Muscle of leg (tissue), 16 donors: ENCODE results near the gene RGL1. TPM values are rescaled to one million over a fixed set of nuclear protein-coding genes. Genes with fewer than 3 reads are reported as not detected.
"Not testable (repeated sequence)": the region's sequence is repeated elsewhere in the genome, so short reads cannot be mapped to it uniquely, and the experiment has no call there.

Experiments used
- DNase-seq: peaks from one replicate; pipeline ENCODE4 v3.0.0; 2013
- H3K27ac ChIP-seq: one replicate; pipeline ENCODE4 v1.5.1; 2013; ENCODE audit warnings: mild to moderate bottlenecking, low read length, control low read depth
- H3K27me3 ChIP-seq: one replicate; pipeline ENCODE4 v1.6.1; 2013; ENCODE audit warnings: low read length; ENCODE audit not compliant: control insufficient read depth, insufficient read depth
- H3K36me3 ChIP-seq: one replicate; pipeline ENCODE4 v1.6.1; 2013; ENCODE audit warnings: low read length; ENCODE audit not compliant: control insufficient read depth, insufficient read depth
- H3K4me1 ChIP-seq: one replicate; pipeline ENCODE4 v1.6.1; 2013; ENCODE audit warnings: low read length; ENCODE audit not compliant: control insufficient read depth, insufficient read depth
- H3K4me3 ChIP-seq: one replicate; pipeline ENCODE4 v1.5.1; 2013; ENCODE audit warnings: low read length, control low read depth
- H3K9me3 ChIP-seq: replicated peaks from 2 replicates; pipeline ENCODE4 v1.6.1; 2013; ENCODE audit warnings: low read depth, low read length; ENCODE audit not compliant: control insufficient read depth
- WGBS: methylation state at CpG from one replicate; pipeline ENCODE4 v1.1.5; 2013; ENCODE audit warnings: missing lambda C conversion rate; ENCODE audit not compliant: insufficient coverage; 5-methylcytosine and 5-hydroxymethylcytosine counted together
- long read RNA-seq, 11 donors: transcript quantifications; one replicate each; lab custom pipeline, GENCODE V29; 2026
- polyA plus RNA-seq, 8 donors: library from polyadenylated mRNA; unstranded; fragments of 120-200 nt; gene quantifications; one replicate each; pipeline versions ENCODE4 v1.2.1 to v1.2.3, GENCODE V29; 2013; ENCODE audit warnings: inconsistent platforms in 1 of 8, low replicate concordance in 1 of 8; ENCODE audit not compliant: insufficient read length in 8 of 8, insufficient read depth in 1 of 8
- total RNA-seq: library from RNA; stranded (reverse); fragments of 120-200 nt; gene quantifications from one replicate; pipeline ENCODE4 v1.2.4, GENCODE V29; 2013

RGL1 gene
- total RNA-seq (28.3 TPM), polyA plus RNA-seq (10 to 100 TPM; 20.8 to 40.5 (median 27.2) TPM)
- long read RNA-seq, donor 1, full-length matches to known transcripts, result 1 of 1 reads
- long read RNA-seq, donor 1, partial matches to known transcripts, result 0 of 1 reads
- long read RNA-seq, donor 1, other reads (novel, unspliced or antisense), result 0 of 1 reads
- long read RNA-seq, donor 2, full-length matches to known transcripts, result 1 of 1 reads
- long read RNA-seq, donor 2, partial matches to known transcripts, result 0 of 1 reads
- long read RNA-seq, donor 2, other reads (novel, unspliced or antisense), result 0 of 1 reads
- long read RNA-seq, donor 3, full-length matches to known transcripts, result 3 of 3 reads
- long read RNA-seq, donor 3, partial matches to known transcripts, result 0 of 3 reads
- long read RNA-seq, donor 3, other reads (novel, unspliced or antisense), result 0 of 3 reads
- long read RNA-seq, donor 4, full-length matches to known transcripts, result 1 of 1 reads
- long read RNA-seq, donor 4, partial matches to known transcripts, result 0 of 1 reads
- long read RNA-seq, donor 4, other reads (novel, unspliced or antisense), result 0 of 1 reads
- long read RNA-seq, donor 5, full-length matches to known transcripts, result 10 of 19 reads
- long read RNA-seq, donor 5, partial matches to known transcripts, result 9 of 19 reads
- long read RNA-seq, donor 5, other reads (novel, unspliced or antisense), result 0 of 19 reads
- long read RNA-seq, donor 6, result 0 reads
- long read RNA-seq, donor 7, full-length matches to known transcripts, result 4 of 4 reads
- long read RNA-seq, donor 7, partial matches to known transcripts, result 0 of 4 reads
- long read RNA-seq, donor 7, other reads (novel, unspliced or antisense), result 0 of 4 reads
- long read RNA-seq, donor 8, full-length matches to known transcripts, result 2 of 2 reads
- long read RNA-seq, donor 8, partial matches to known transcripts, result 0 of 2 reads
- long read RNA-seq, donor 8, other reads (novel, unspliced or antisense), result 0 of 2 reads
- long read RNA-seq, donor 9, result 0 reads
- long read RNA-seq, donor 10, full-length matches to known transcripts, result 5 of 5 reads
- long read RNA-seq, donor 10, partial matches to known transcripts, result 0 of 5 reads
- long read RNA-seq, donor 10, other reads (novel, unspliced or antisense), result 0 of 5 reads
- long read RNA-seq, donor 11, full-length matches to known transcripts, result 1 of 1 reads
- long read RNA-seq, donor 11, partial matches to known transcripts, result 0 of 1 reads
- long read RNA-seq, donor 11, other reads (novel, unspliced or antisense), result 0 of 1 reads

DNA sequence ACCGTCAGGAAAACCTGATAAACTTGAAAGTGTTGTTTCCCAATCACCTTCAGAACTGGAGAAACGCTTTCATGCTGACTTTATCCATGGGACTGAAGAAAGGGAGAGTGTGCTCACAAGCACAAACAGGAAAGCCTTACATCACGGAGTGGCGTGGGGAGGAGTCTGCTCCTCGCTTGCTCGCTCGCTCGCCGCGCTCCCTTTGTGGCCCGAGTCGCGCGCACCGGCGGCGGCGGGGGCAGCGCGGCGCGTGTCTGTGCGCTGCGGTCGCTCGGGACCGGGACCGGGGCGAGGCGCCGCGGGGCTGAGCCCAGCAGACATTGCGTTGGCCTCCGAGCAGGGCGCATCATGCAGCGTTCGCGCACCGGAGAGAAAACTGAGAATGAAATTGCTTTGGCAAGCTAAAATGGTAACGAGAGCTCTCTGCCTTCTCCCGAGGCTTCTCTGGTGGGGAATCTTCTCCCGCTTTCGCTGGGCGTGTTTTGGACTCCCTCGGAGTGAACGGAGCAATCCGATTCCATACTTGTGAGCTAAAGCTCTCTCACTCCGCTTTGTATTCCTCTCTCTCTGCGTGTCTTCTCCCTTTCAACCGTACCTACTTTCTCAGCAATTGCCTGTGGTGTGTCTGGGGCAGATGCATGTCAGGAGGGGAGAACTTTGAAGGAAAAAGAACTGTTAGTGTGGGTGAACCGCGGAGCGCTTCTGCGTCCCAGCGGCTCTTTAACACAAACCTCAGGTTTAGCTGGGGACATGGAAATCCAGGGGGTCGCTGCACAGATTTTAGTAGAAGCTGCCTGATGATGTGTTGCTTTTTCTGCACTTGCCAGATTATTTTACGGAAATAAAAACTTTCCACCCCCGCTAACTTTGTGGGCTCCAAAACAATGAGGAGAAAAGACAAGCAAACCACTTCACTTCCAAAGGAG is at the start of gene RGL1:
TSS of gene RGL1 (plus strand) at position 205 of the 926 bp plus-strand sequence. CDS start at position 383, 178 bp downstream.
- WGBS, result under 1% methylated on average over 45 of the region's 58 CpGs

GRCh38 chr1:183756326-183756725 is 48.6 kb upstream of the RGL1 start:
- H3K27me3 ChIP-seq, result no peaks in the 10 kb centered on the region
- H3K36me3 ChIP-seq, result no peaks in the 10 kb centered on the region
- peaks cover 7% of the 10 kb centered on the region for H3K9me3 ChIP-seq
- H3K4me3 ChIP-seq, result no peak overlapping the region
- no CpG with 5 or more reads among the region's 2 CpGs for WGBS
- DNase-seq, result no peak
- no peaks in the 10 kb centered on the region for H3K4me1 ChIP-seq
- H3K27ac ChIP-seq, result no peak overlapping the region

More for the DNA sequence above, at the start of gene RGL1:
- H3K27me3 ChIP-seq, result no peaks in the 10 kb centered on the region
- H3K4me1 ChIP-seq, result peaks cover 14% of the 10 kb centered on the region
- peak; percentile 96 for DNase-seq
- H3K27ac ChIP-seq, result peak within 1 kb of the TSS; percentile 97
- peaks cover 3% of the 10 kb centered on the region for H3K9me3 ChIP-seq
- H3K4me3 ChIP-seq, result peak within 1 kb of the TSS; percentile 62
- H3K36me3 ChIP-seq, result peaks cover 2% of the 10 kb centered on the region

DNA sequence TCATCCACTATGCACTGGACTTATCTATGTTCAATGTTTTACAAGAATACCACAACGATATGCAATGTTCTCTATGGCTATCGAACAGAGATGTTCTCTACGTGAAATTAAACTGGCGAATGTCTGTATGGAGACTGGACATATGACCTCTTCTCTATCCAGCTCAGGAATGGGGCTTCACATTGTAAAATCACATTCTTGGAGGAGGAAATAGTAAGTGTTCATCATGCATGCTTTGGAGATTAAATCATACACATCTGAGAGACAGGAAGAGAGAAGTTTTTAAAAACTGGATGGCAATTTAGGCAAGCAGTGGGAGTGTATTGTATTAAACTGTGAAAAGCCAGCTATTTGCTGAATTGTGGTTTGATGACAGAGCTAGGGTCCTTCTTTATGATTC is 47.9 kb upstream of the RGL1 start:
- H3K27ac ChIP-seq, result no peak overlapping the region
- no peak overlapping the region for H3K4me3 ChIP-seq
- H3K27me3 ChIP-seq, result no peaks in the 10 kb centered on the region
- no peaks in the 10 kb centered on the region for H3K36me3 ChIP-seq
- H3K9me3 ChIP-seq, result peaks cover 3% of the 10 kb centered on the region
- peak; percentile 65 for DNase-seq
- no peaks in the 10 kb centered on the region for H3K4me1 ChIP-seq
- WGBS, result no CpG with 5 or more reads among the region's 4 CpGs

GRCh38 chr1:183758913-183759312 is 46.0 kb upstream of the RGL1 start:
- 69% methylated on average over 3 of the region's 3 CpGs for WGBS
- no peak for DNase-seq
- no peak overlapping the region for H3K4me3 ChIP-seq
- no peaks in the 10 kb centered on the region for H3K36me3 ChIP-seq
- no peak overlapping the region for H3K27ac ChIP-seq
- H3K9me3 ChIP-seq, result peaks cover 7% of the 10 kb centered on the region
- no peaks in the 10 kb centered on the region for H3K4me1 ChIP-seq
- no peaks in the 10 kb centered on the region for H3K27me3 ChIP-seq

GRCh38 chr1:183760661-183761060 is 44.3 kb upstream of the RGL1 start:
- peaks cover 12% of the 10 kb centered on the region for H3K9me3 ChIP-seq
- WGBS, result 84% methylated on average over 2 of the region's 2 CpGs
- no peaks in the 10 kb centered on the region for H3K4me1 ChIP-seq
- H3K36me3 ChIP-seq, result no peaks in the 10 kb centered on the region
- no peak for DNase-seq
- no peak overlapping the region for H3K27ac ChIP-seq
- no peak overlapping the region for H3K4me3 ChIP-seq
- H3K27me3 ChIP-seq, result no peaks in the 10 kb centered on the region

DNA sequence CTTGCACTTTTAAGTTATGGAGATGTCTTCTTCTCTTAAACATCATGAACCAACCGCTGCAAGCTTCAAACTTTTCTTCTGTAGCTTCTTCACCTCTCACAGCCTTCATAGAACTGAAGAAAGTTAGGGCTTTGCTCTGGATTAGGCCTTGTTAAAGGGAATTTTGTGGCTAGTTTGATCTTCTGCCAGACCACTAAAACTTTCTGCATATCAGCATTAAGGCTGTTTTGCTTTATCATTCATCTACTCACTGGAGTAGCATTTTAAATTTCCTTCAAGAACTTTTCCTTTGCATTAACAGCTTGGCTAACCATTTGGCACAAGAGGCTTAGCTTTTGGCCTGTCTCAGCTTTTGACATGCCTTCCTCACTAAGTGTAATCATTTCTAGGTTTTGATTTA is 43.0 kb upstream of the RGL1 start:
- H3K27ac ChIP-seq, result no peak overlapping the region
- WGBS, result no CpG with 5 or more reads among the region's 1 CpG
- H3K4me1 ChIP-seq, result no peaks in the 10 kb centered on the region
- no peaks in the 10 kb centered on the region for H3K36me3 ChIP-seq
- peaks cover 12% of the 10 kb centered on the region for H3K9me3 ChIP-seq
- no peak for DNase-seq
- no peaks in the 10 kb centered on the region for H3K27me3 ChIP-seq
- no peak overlapping the region for H3K4me3 ChIP-seq

GRCh38 chr1:183762856-183763255 is 42.1 kb upstream of the RGL1 start:
- H3K9me3 ChIP-seq, result peaks cover 12% of the 10 kb centered on the region
- H3K36me3 ChIP-seq, DNase-seq, H3K27me3 ChIP-seq, H3K4me1 ChIP-seq, H3K4me3 ChIP-seq, H3K27ac ChIP-seq: not testable (repeated sequence)

GRCh38 chr1:183764981-183765380 is 39.9 kb upstream of the RGL1 start:
- Histone ChIP-seq H3K9me3 (peaks cover 12% of the 10 kb centered on the region), H3K4me3 (no peak overlapping the region), H3K27me3 (no peaks in the 10 kb centered on the region), H3K36me3 (no peaks in the 10 kb centered on the region), H3K4me1 (no peaks in the 10 kb centered on the region), H3K27ac (no peak overlapping the region)
- DNase-seq, result no peak
